Lung microvascular endothelial cell (primary cell): ENCODE measurements around the gene S1PR3. TPM values are rescaled to one million over a fixed set of nuclear protein-coding genes. Genes with fewer than 3 reads are reported as not detected.

Source experiments
- DNase-seq, 2 donors: peaks; one replicate each; pipeline versions ENCODE4 v3.0.0 to v3.0.0-alpha.2; 2010; ENCODE audit warnings: low read depth in 2 of 2
- total RNA-seq: library from RNA; depleted of rRNA; stranded (reverse); fragments of >200 nt; gene quantifications from 2 replicates; pipeline ENCODE4 v1.2.1, GENCODE V29; 2014

S1PR3 gene
- total RNA-seq, 1 donor from 2014 or later: 0.40 TPM

- no peak for DNase-seq
Observed at GRCh38 chr9:89036383-89036782, 45.1 kb downstream of the S1PR3 start.

- DNase-seq: no peak
Observed at GRCh38 chr9:89036891-89037290, 45.6 kb downstream of the S1PR3 start.

- no peak for DNase-seq
Observed at GRCh38 chr9:89037346-89037745, 46.1 kb downstream of the S1PR3 start.

GRCh38 chr9:89037891-89038290, 46.6 kb downstream of the S1PR3 start:
- DNase-seq: no peak

- no peak for DNase-seq
Observed at GRCh38 chr9:89038382-89039103, 47.3 kb downstream of the S1PR3 start.

GRCh38 chr9:89039104-89039465, 47.8 kb downstream of the S1PR3 start:
- no peak for DNase-seq

- DNase-seq: no peak
Observed at GRCh38 chr9:89039664-89040063, 48.4 kb downstream of the S1PR3 start.

GRCh38 chr9:89042984-89043383, 51.7 kb downstream of the S1PR3 start:
- DNase-seq: no peak

GRCh38 chr9:89044104-89044503, 52.8 kb downstream of the S1PR3 start:
- DNase-seq: no peak

- DNase-seq: no peak
Observed at GRCh38 chr9:89044881-89045280, 53.6 kb downstream of the S1PR3 start.

GRCh38 chr9:89046832-89047231, 55.6 kb downstream of the S1PR3 start:
- no peak for DNase-seq

GRCh38 chr9:89047667-89048066, 56.4 kb downstream of the S1PR3 start:
- DNase-seq: no peak

GRCh38 chr9:89048616-89049015, 57.3 kb downstream of the S1PR3 start:
- DNase-seq: no peak

- DNase-seq: no peak
Observed at GRCh38 chr9:89049646-89050045, 58.4 kb downstream of the S1PR3 start.

GRCh38 chr9:89051421-89052025, 60.3 kb downstream of the S1PR3 start:
- DNase-seq: no peak

- DNase-seq: no peak
Observed at GRCh38 chr9:89052470-89053097, 61.3 kb downstream of the S1PR3 start.

- no peak for DNase-seq
Observed at GRCh38 chr9:89053301-89053700, 62.0 kb downstream of the S1PR3 start.

Other genes starting within 250 kb of the S1PR3 start
- gene SHC3, start 187.3 kb downstream of the S1PR3 start, total RNA-seq: 0.20 and 0.22 TPM in 2 replicates